ENCODE results near the gene KLHL20.
"Not testable (repeated sequence)": the region's sequence is repeated elsewhere in the genome, so short reads cannot be mapped to it uniquely, and the experiment has no call there.

GRCh38 chr1:173813654-173814053, 98.9 kb downstream of the KLHL20 start:
- not testable (repeated sequence) for TF ChIP-seq YY1 (IDR thresholded peaks at IDR 0.05; ENCODE audit: insufficient read depth, insufficient read length); ZNF274 (IDR thresholded peaks at IDR 0.05; ENCODE audit: low read depth, low read length)

All from NT2/D1 (cell line).